Naive B cell (primary cell): ENCODE results near the gene TMEM37. TPM values are rescaled to one million over a fixed set of nuclear protein-coding genes. Genes with fewer than 3 reads are reported as not detected.

Source experiments
- ATAC-seq, 2 donors: fragments of 150-1000 bp; cut with Tn5 transposase; 2 replicates each; pipeline ENCODE4 v1.10.0; 2021; ENCODE audit warnings: low read depth in 2 of 2, mild to moderate bottlenecking in 2 of 2, moderate library complexity in 2 of 2
- DNase-seq: peaks from one replicate; pipeline ENCODE4 v3.0.0; 2022
- H3K27ac Mint-ChIP-seq, 6 donors: one replicate each; pipeline ENCODE4 v1.8.0; 2020 to 2022; ENCODE audit warnings: mild to moderate bottlenecking in 6 of 6, mixed read lengths in 6 of 6, moderate library complexity in 5 of 6, inconsistent platforms in 2 of 6
- H3K27me3 Mint-ChIP-seq, 3 donors: one replicate each; pipeline ENCODE4 v1.8.0; 2021 to 2022; ENCODE audit warnings: mixed read lengths in 3 of 3, mild to moderate bottlenecking in 1 of 3
- H3K36me3 Mint-ChIP-seq, 2 donors: one replicate each; pipeline ENCODE4 v1.8.0; 2020 to 2022; ENCODE audit warnings: mixed read lengths in 2 of 2, inconsistent platforms in 1 of 2, mild to moderate bottlenecking in 1 of 2
- H3K4me1 Mint-ChIP-seq, 3 donors: one replicate each; pipeline ENCODE4 v1.8.0; 2020 to 2022; ENCODE audit warnings: mixed read lengths in 3 of 3, inconsistent platforms in 1 of 3, mild to moderate bottlenecking in 1 of 3, moderate library complexity in 1 of 3
- H3K4me3 Mint-ChIP-seq, 8 donors: one replicate each; pipeline ENCODE4 v1.8.0; 2020 to 2022; ENCODE audit warnings: mild to moderate bottlenecking in 8 of 8, mixed read lengths in 8 of 8, moderate library complexity in 8 of 8, inconsistent platforms in 2 of 8
- H3K9me3 Mint-ChIP-seq, 7 donors: one replicate each; pipeline ENCODE4 v1.8.0; 2020 to 2022; ENCODE audit warnings: mixed read lengths in 7 of 7, mild to moderate bottlenecking in 5 of 7, inconsistent platforms in 2 of 7, moderate library complexity in 1 of 7
- polyA plus RNA-seq, 6 donors: library from polyadenylated mRNA; unstranded; fragments of 300-500 nt; fragmentation: Illumina TruSeq; gene quantifications; one replicate each; pipeline ENCODE4 v1.2.3, GENCODE V29; 2021; ENCODE audit warnings: low read depth in 6 of 6

Gene TMEM37
- polyA plus RNA-seq, 6 donors from 2014 or later: not detected

- DNase-seq: no peak
- peak overlapping the region in 1 of 8 donors; percentile 23 for H3K4me3 Mint-ChIP-seq
- peaks cover 0 to 27% (median 20%) of the 10 kb centered on the region in 3 donors for H3K27me3 Mint-ChIP-seq
- H3K9me3 Mint-ChIP-seq: no peaks in the 10 kb centered on the region
- no peaks in the 10 kb centered on the region for H3K36me3 Mint-ChIP-seq
- no peaks in the 10 kb centered on the region for H3K4me1 Mint-ChIP-seq
- ATAC-seq: no peak
- peak overlapping the region in 2 of 6 donors; percentile 47 to 74 for H3K27ac Mint-ChIP-seq
These were observed 52.5 kb downstream of the TMEM37 start for GRCh38 chr2:119483896-119484718.

DNA sequence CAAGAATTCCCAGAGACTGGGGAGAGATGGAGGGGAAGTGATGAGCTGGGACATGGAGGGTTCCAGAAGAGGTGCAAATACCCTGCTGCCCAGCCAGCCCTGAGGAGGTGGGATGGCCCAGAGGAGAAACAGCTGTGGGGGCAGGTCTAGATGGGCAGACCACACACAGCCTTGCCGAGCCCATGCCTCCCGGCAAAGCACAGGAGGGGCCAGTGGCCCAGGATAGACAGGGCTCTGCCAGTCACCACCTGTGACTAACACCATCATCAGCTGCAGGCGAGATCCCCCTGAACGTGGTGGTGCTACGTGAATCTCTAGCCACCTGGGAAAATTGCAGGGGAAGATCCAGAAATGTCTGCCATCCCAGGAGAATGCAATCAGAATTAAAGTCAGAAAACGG, 53.2 kb downstream of the TMEM37 start:
- Mint-ChIP-seq H3K9me3 (no peaks in the 10 kb centered on the region), H3K27me3 (peaks cover 0 to 25% (median 20%) of the 10 kb centered on the region in 3 donors), H3K4me1 (no peaks in the 10 kb centered on the region), H3K36me3 (no peaks in the 10 kb centered on the region), H3K27ac (no peak overlapping the region), H3K4me3 (no peak overlapping the region)
- ATAC-seq (no peak), DNase-seq (no peak)

DNA sequence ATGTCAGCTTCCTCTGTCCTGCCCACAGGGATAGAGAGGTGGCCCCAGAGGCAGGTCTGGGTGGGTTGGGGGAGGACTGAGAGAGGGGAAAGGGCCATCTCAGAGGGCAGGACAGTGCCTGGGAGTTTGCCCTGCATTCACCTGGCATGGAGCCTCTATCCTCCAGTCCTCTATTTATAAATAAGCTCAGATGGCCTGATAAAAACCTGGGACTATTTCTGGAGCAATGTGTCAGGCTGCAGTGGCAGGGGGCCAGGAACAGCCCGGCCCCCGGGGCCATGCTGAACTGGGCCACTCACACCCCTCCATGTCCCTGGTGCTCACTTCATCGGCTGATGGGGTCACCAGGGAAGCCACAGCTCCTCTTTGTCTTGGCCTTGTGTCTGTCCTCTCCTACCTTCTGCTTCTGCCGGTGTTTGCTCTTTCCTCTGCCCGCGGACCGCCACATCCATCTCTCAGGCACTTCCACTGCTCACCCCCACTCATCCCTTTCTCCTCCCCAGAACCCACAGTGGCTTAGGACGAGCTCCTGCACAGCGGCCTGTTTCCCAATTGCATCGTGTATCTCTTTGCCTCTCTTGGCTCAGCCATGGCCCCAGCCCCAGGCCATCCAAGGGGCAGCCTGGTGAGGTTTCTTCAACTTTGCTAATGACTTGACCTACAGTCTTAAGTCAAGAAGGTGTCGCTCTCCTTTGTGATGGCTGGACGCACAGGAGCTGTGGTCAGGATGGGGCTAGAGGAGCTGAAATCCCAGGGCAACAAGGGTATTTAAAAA, 53.9 kb downstream of the TMEM37 start:
- Mint-ChIP-seq H3K9me3 (no peaks in the 10 kb centered on the region), H3K27me3 (peaks cover 0 to 30% (median 24%) of the 10 kb centered on the region in 3 donors), H3K4me1 (no peaks in the 10 kb centered on the region), H3K4me3 (no peak overlapping the region), H3K27ac (peak overlapping the region in 1 of 6 donors; percentile 73), H3K36me3 (no peaks in the 10 kb centered on the region)
- DNase-seq (no peak), ATAC-seq (no peak)

- DNase-seq (no peak), ATAC-seq (no peak)
- Mint-ChIP-seq H3K4me1 (no peaks in the 10 kb centered on the region), H3K9me3 (no peaks in the 10 kb centered on the region), H3K27me3 (peaks cover 0 to 33% (median 21%) of the 10 kb centered on the region in 3 donors), H3K36me3 (no peaks in the 10 kb centered on the region), H3K4me3 (no peak overlapping the region), H3K27ac (peak overlapping the region in 1 of 6 donors; percentile 43)
These were observed 54.7 kb downstream of the TMEM37 start for GRCh38 chr2:119486196-119486827.

DNA sequence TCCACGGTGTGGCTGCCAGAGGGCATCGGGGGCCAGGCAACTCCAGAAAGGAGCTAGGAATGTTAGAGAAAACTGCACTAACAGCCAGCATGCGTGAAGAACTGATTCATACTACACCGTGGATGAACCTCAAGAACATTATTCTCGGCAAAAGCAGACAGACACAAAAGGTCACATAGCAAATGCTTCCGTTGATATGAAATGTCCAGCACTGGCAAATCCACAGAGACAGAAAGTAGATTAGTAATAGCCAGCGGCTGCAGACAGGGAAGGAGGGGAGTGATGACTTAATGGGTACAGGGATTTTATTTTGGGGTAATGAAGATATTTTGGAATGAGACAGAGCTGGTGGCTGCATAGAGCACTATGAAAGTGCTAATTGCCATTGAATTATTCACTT, 55.2 kb downstream of the TMEM37 start:
- no peaks in the 10 kb centered on the region for H3K4me1 Mint-ChIP-seq
- peaks cover 0 to 31% (median 17%) of the 10 kb centered on the region in 3 donors for H3K27me3 Mint-ChIP-seq
- DNase-seq (no peak), ATAC-seq (no peak)
- no peaks in the 10 kb centered on the region for H3K9me3 Mint-ChIP-seq
- H3K27ac Mint-ChIP-seq: peak overlapping the region in 2 of 6 donors; percentile 16 to 43
- no peak overlapping the region for H3K4me3 Mint-ChIP-seq
- H3K36me3 Mint-ChIP-seq: no peaks in the 10 kb centered on the region

DNA sequence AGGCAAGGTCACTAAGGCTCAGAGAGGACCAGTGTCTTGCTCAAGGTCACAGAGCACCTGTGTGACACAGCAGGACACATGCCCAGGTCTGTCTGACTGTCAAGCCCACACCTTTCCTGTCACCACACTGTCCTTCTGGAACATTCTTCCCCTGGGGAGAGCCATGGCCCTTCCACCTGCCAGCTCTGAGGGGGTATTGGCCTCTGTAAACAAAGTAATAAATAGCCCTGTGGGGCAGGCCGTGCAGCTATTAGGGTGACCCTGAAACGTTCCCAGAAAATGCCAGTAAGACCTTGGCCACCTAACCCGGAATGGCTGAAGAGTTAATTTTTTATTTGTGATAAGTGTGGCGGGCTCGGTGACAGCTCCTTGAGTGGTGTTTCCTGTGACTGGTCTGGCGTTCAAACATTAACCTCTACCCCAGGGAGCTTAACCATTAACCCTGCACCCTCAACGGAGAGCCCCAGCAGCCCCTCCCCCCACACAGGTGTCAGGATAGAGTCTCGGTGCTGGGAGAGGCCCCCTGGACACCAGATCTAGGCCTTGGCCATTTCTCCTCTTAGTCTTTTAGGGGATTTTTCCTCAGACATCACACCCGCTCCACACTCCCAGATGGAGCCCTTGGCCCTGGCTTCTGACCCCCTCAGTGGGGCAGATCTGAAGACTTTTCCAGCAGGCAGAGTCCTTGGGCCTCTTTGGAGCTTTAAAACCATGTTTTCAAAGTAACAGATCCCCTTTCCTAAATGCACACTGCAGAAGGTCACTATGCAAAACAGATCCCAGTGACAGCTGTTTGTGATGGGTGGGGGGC, 56.0 kb downstream of the TMEM37 start:
- Mint-ChIP-seq H3K4me3 (peak overlapping the region in 1 of 8 donors; percentile 53), H3K9me3 (no peaks in the 10 kb centered on the region), H3K27ac (peak overlapping the region in 2 of 6 donors; percentile 31 to 40), H3K4me1 (no peaks in the 10 kb centered on the region), H3K36me3 (no peaks in the 10 kb centered on the region), H3K27me3 (peaks cover 3 to 31% (median 17%) of the 10 kb centered on the region in 3 donors)
- no peak for DNase-seq
- no peak for ATAC-seq

Other genes starting within 250 kb of the TMEM37 start
- 1 to 10 TPM in 1 of 6 donors, under 1 TPM in 2, not detected in 3; 0.49 to 1.2 (median 0.77) TPM for gene STEAP3, start 208.0 kb upstream of the TMEM37 start, polyA plus RNA-seq
- gene C2orf76, start 65.0 kb upstream of the TMEM37 start, polyA plus RNA-seq: 10 to 100 TPM; 19.2 to 29.0 (median 25.2) TPM
- gene DBI, start 64.9 kb upstream of the TMEM37 start, polyA plus RNA-seq: 100 to 1,000 TPM; 567 to 670 (median 595) TPM
- not detected for gene SCTR, start 92.6 kb downstream of the TMEM37 start, polyA plus RNA-seq
- not detected for gene CFAP221, start 112.6 kb downstream of the TMEM37 start, polyA plus RNA-seq
- 10 to 100 TPM in 3 of 6 donors, 1 to 10 TPM in 2, under 1 TPM in 1; 0.88 to 13.8 (median 10.0) TPM for gene TMEM177, start 247.3 kb downstream of the TMEM37 start, polyA plus RNA-seq